ENCODE measurements around the gene NACAD. TPM values are rescaled to one million over a fixed set of nuclear protein-coding genes. Genes with fewer than 3 reads are reported as not detected.
A peak's percentile ranks its signal among the peaks of the same experiment; 100 is the strongest.

Gene NACAD, protein sequence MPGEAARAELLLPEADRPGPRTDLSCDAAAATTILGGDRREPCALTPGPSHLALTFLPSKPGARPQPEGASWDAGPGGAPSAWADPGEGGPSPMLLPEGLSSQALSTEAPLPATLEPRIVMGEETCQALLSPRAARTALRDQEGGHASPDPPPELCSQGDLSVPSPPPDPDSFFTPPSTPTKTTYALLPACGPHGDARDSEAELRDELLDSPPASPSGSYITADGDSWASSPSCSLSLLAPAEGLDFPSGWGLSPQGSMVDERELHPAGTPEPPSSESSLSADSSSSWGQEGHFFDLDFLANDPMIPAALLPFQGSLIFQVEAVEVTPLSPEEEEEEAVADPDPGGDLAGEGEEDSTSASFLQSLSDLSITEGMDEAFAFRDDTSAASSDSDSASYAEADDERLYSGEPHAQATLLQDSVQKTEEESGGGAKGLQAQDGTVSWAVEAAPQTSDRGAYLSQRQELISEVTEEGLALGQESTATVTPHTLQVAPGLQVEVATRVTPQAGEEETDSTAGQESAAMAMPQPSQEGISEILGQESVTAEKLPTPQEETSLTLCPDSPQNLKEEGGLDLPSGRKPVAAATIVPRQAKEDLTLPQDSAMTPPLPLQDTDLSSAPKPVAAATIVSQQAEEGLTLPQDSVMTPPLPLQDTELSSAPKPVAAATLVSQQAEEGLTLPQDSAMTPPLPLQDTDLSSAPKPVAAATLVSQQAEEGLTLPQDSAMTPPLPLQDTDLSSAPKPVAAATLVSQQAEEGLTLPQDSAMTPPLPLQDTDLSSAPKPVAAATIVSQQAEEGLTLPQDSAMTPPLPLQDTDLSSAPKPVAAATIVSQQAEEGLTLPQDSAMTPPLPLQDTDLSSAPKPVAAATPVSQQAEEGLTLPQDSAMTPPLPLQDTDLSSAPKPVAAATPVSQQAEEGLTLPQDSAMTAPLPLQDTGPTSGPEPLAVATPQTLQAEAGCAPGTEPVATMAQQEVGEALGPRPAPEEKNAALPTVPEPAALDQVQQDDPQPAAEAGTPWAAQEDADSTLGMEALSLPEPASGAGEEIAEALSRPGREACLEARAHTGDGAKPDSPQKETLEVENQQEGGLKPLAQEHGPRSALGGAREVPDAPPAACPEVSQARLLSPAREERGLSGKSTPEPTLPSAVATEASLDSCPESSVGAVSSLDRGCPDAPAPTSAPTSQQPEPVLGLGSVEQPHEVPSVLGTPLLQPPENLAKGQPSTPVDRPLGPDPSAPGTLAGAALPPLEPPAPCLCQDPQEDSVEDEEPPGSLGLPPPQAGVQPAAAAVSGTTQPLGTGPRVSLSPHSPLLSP (N-terminal part only)
- polyA plus RNA-seq: 7.2 TPM
- long read RNA-seq, donor 1: 0 reads
- long read RNA-seq, donor 2: 0 reads
- long read RNA-seq, donor 3: 0 reads
- long read RNA-seq, donor 4: 0 reads
- long read RNA-seq, donor 5: 0 reads
- long read RNA-seq, donor 6, partial matches to known transcripts: 0 of 1 reads
- long read RNA-seq, donor 6, other reads (novel, unspliced or antisense): 0 of 1 reads
- long read RNA-seq, donor 7: 0 reads
- long read RNA-seq, donor 8: 0 reads
- long read RNA-seq, donor 9: 0 reads
- long read RNA-seq, donor 10: 0 reads
- long read RNA-seq, donor 11: 0 reads

DNA sequence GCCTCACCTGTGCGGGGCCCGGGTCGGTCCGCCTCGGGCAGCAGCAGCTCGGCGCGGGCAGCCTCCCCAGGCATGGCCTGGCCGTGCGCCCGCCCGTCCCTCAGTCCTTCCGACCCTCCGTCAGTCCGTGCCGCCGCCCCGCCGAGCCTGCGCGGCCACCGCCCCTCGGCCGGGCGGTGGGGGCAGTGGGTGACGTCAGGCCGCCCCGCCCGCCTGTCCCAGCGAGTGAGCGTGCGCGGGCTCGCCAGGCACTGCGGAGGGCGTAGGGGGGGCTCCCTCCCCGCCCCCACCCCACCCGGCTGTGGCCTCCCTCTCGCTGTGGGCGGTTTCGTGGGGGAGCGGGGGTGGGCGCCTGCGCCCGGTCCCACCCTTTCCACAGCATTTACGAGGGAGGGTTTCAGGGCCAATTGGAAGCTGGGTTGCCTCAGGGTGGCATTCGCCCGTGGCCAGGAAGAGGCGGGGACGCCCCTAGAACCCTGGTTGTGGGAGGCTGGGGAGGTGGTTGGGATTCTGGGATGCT, at the start of gene NACAD:
Gene NACAD, minus strand, starts transcription at position 149 of the 520 bp plus-strand sequence. Its CDS starts 75 bp downstream, at position 74.
- H3K27ac ChIP-seq (ENCODE audit: low read length): no peak within 1 kb of the TSS
- no CpG with 5 or more reads among the region's 50 CpGs for WGBS (ENCODE audit: insufficient coverage, low lambda C conversion rate)
- H3K36me3 ChIP-seq (ENCODE audit: control insufficient read depth, insufficient read depth, low read length): no peaks in the 10 kb centered on the region
- H3K27me3 ChIP-seq (ENCODE audit: control insufficient read depth, insufficient read depth, low read length): peaks cover 15% of the 10 kb centered on the region
- peak within 1 kb of the TSS; percentile 43 for H3K4me3 ChIP-seq (ENCODE audit: low read length)
- no peaks in the 10 kb centered on the region for H3K9me3 ChIP-seq (ENCODE audit: control insufficient read depth, low read depth, low read length)
- peaks cover 3% of the 10 kb centered on the region for H3K4me1 ChIP-seq (ENCODE audit: control insufficient read depth, insufficient read depth, low read length)
- peak; percentile 48 to 61 for DNase-seq

DNA sequence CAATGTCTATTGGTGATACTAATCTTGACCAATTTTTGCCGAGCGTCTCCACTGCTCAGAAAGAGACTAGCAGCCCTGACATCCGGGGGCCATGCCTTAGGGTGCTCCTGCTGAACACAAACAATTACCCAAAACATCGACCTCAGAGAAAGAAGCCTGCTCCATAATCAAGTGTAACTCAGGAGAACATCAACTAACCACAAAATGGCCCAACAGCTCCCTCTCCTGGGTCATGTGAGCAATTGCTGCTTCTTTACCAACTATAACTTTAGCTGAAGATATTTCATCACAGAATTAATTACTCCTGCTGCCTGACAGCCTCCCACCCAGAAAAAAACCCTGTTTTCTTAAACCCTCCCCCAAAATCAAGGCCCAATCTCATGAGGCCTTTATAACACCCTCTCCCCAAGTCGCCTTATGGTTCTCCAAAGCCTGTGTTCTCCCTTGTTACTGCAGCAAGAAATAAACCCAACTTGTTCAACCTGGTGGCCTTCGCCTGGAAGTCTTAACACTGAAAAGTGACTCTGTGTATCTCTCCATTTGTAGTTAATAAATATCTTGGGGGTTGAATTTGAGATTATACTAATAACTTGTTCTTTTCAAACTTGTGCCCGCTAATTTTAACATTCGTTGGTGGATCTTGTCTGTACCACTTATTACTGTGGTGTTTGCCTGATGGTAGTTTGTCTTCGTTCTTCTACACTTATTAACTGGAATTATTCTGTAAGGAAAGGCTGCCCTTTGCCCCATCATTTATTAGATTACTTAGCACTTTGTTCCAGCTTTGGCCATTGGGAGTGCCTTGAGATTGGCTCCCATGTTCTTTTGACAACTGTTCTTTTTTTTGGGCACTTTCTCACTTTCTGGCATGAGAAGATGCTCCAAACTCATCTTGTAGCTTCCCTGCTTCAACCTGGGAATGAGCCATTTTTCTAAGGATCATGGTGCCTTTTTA, 47.6 kb upstream of the NACAD start:
- Histone ChIP-seq H3K4me3 (ENCODE audit: low read length) (no peak overlapping the region), H3K36me3 (ENCODE audit: control insufficient read depth, insufficient read depth, low read length) (no peaks in the 10 kb centered on the region), H3K9me3 (ENCODE audit: control insufficient read depth, low read depth, low read length) (no peaks in the 10 kb centered on the region), H3K4me1 (ENCODE audit: control insufficient read depth, insufficient read depth, low read length) (peaks cover 11% of the 10 kb centered on the region), H3K27ac (ENCODE audit: low read length) (peak overlapping the region; percentile 8), H3K27me3 (ENCODE audit: control insufficient read depth, insufficient read depth, low read length) (no peaks in the 10 kb centered on the region)
- peak; percentile 63 to 75 for DNase-seq
- WGBS (ENCODE audit: insufficient coverage, low lambda C conversion rate): 50% methylated on average over 2 of the region's 9 CpGs

DNA sequence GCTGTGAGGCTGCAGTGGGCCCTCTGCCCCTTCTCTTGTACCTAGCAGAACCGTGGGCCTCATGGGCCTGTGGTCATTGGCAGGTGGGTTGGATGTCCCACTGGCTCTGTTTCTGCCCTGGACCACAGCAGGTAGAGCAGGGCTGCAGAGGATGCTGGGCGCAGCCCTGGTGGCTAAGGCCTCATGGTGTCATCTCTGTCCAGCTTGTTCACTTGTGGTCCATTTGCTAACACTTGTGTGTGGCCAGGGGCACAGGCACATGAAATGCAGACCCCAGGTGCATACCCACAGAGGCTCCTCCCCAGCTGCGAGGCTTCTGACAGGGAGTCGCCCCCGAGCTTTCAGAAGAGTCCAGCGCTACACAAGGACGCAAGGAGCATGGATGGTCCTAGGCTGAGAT, 45.1 kb upstream of the NACAD start:
- DNase-seq: no peak
- Histone ChIP-seq H3K9me3 (ENCODE audit: control insufficient read depth, low read depth, low read length) (no peaks in the 10 kb centered on the region), H3K27ac (ENCODE audit: low read length) (no peak overlapping the region), H3K36me3 (ENCODE audit: control insufficient read depth, insufficient read depth, low read length) (no peaks in the 10 kb centered on the region), H3K4me3 (ENCODE audit: low read length) (no peak overlapping the region), H3K27me3 (ENCODE audit: control insufficient read depth, insufficient read depth, low read length) (no peaks in the 10 kb centered on the region), H3K4me1 (ENCODE audit: control insufficient read depth, insufficient read depth, low read length) (peaks cover 11% of the 10 kb centered on the region)
- no CpG with 5 or more reads among the region's 7 CpGs for WGBS (ENCODE audit: insufficient coverage, low lambda C conversion rate)

DNA sequence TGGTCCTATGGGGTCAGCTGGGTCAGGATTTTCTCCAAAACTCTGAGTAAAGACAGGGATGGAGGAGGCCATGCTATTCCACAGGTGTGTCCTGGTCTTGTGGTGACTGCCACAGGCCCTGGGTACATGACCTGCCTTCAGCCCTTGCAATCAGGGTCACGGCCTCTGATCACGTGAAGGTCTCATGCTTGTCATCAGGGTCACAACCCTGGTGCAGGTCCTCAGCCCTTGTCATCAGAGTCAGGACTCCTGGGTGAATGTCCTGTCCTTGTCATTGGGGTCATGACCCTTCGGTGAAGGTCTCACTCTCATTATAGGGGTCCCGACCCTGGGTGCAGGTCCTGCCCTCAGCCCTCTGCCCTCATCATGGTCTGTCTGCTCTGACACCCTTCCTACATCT, 44.6 kb upstream of the NACAD start:
- no peaks in the 10 kb centered on the region for H3K9me3 ChIP-seq (ENCODE audit: control insufficient read depth, low read depth, low read length)
- WGBS (ENCODE audit: insufficient coverage, low lambda C conversion rate): no CpG with 5 or more reads among the region's 4 CpGs
- no peaks in the 10 kb centered on the region for H3K27me3 ChIP-seq (ENCODE audit: control insufficient read depth, insufficient read depth, low read length)
- no peak for DNase-seq
- H3K4me3 ChIP-seq (ENCODE audit: low read length): no peak overlapping the region
- H3K36me3 ChIP-seq (ENCODE audit: control insufficient read depth, insufficient read depth, low read length): no peaks in the 10 kb centered on the region
- H3K27ac ChIP-seq (ENCODE audit: low read length): no peak overlapping the region
- H3K4me1 ChIP-seq (ENCODE audit: control insufficient read depth, insufficient read depth, low read length): peaks cover 11% of the 10 kb centered on the region

DNA sequence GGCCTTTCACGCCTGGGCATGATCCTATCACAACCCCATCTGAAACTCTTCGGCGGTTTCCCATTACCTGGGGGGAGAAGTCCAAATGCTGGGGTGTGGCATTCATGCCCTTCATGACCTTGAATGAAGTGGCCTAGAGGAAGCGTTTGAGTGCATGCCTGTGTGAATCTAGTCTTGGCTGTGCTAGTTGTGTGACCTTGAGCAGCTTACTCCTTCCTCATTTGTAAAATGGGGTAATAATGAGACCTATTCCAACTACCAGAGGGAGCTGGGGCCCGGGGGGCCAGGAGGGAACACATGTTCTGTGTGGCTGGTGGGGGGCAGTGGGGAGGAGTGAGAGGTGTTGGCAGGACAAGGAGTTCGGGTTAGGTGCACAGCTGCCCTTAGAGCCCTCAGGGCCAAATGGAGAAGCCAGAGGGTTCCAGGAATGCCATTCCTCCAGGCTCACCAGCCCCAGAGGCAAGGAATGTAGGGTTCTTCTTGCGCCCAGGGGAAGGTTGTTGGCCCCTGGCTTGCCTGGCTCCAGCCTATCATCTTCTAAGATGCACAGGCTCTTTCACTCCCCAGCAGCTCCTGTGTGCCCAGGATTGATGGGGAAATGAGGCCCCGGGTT, 44.0 kb upstream of the NACAD start:
- Histone ChIP-seq H3K27ac (ENCODE audit: low read length) (no peak overlapping the region), H3K4me3 (ENCODE audit: low read length) (no peak overlapping the region), H3K4me1 (ENCODE audit: control insufficient read depth, insufficient read depth, low read length) (peaks cover 11% of the 10 kb centered on the region), H3K9me3 (ENCODE audit: control insufficient read depth, low read depth, low read length) (no peaks in the 10 kb centered on the region), H3K27me3 (ENCODE audit: control insufficient read depth, insufficient read depth, low read length) (no peaks in the 10 kb centered on the region), H3K36me3 (ENCODE audit: control insufficient read depth, insufficient read depth, low read length) (no peaks in the 10 kb centered on the region)
- DNase-seq: no peak
- WGBS (ENCODE audit: insufficient coverage, low lambda C conversion rate): no CpG with 5 or more reads among the region's 8 CpGs

DNA sequence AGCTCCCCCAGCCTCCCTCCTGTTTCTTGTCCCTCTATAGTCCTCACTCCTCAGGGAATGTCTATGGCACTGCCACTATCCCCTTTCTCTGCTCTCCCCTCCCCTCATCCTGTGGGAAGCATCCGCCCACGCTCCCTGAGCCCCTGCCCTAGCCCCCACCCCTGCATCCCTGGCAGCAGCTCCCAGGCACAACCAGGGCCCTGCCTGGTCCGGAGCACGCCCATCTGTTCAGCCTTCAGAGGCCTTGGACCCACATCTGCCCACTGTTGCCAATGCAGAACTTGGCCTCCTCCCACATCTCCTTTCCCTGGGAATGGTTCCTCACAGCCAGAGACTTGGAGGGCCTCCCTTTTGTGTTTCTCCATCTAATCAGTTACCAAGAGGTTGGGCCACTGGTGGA, 43.1 kb upstream of the NACAD start:
- Histone ChIP-seq H3K4me1 (ENCODE audit: control insufficient read depth, insufficient read depth, low read length) (peaks cover 7% of the 10 kb centered on the region), H3K27ac (ENCODE audit: low read length) (no peak overlapping the region), H3K9me3 (ENCODE audit: control insufficient read depth, low read depth, low read length) (no peaks in the 10 kb centered on the region), H3K27me3 (ENCODE audit: control insufficient read depth, insufficient read depth, low read length) (no peaks in the 10 kb centered on the region), H3K36me3 (ENCODE audit: control insufficient read depth, insufficient read depth, low read length) (no peaks in the 10 kb centered on the region), H3K4me3 (ENCODE audit: low read length) (no peak overlapping the region)
- WGBS (ENCODE audit: insufficient coverage, low lambda C conversion rate): no CpG with 5 or more reads among the region's 4 CpGs
- DNase-seq: no peak

DNA sequence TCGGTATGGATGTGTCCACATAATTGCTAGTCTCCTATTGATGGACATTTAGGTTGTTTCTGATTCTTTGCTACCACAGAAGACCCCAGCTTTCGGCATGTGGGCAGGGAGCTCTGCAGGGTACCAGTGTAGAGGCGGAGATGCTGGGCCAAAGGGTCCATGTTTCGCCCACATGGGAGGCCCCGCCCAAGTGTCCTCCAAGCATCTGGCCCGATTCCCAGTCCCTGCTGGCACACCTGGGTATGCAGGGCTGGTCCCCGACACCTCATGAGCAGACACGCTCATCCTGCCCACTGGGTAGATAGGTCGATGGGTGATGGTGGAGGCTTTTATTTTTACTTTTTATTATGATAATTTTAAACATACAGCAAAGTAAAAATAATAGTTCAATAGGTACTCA, 42.1 kb upstream of the NACAD start:
- H3K9me3 ChIP-seq (ENCODE audit: control insufficient read depth, low read depth, low read length): no peaks in the 10 kb centered on the region
- no peaks in the 10 kb centered on the region for H3K36me3 ChIP-seq (ENCODE audit: control insufficient read depth, insufficient read depth, low read length)
- no peaks in the 10 kb centered on the region for H3K27me3 ChIP-seq (ENCODE audit: control insufficient read depth, insufficient read depth, low read length)
- WGBS (ENCODE audit: insufficient coverage, low lambda C conversion rate): no CpG with 5 or more reads among the region's 9 CpGs
- H3K27ac ChIP-seq (ENCODE audit: low read length): no peak overlapping the region
- H3K4me3 ChIP-seq (ENCODE audit: low read length): no peak overlapping the region
- no peaks in the 10 kb centered on the region for H3K4me1 ChIP-seq (ENCODE audit: control insufficient read depth, insufficient read depth, low read length)
- DNase-seq: no peak

DNA sequence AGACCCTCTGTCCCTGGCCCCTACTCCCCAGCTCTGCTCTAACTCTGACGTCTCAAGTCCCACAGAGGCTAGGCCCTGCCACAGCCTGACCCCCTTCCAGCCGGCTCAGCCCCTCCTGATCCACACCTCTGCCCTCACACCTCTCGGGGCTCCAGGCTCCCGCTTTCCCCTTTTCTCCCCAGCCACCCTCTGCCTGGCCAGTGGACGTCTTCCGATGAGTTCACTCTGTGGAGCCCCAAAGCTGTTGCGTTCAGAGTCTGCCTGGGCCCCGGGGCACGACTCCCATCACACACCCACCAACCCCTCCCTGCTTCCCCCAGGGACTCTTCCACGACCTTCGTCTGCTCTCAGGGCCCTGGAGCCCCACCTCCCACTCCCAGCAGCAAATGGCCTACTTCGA, 41.1 kb upstream of the NACAD start:
- no CpG with 5 or more reads among the region's 12 CpGs for WGBS (ENCODE audit: insufficient coverage, low lambda C conversion rate)
- no peak overlapping the region for H3K27ac ChIP-seq (ENCODE audit: low read length)
- H3K4me1 ChIP-seq (ENCODE audit: control insufficient read depth, insufficient read depth, low read length): no peaks in the 10 kb centered on the region
- DNase-seq: no peak
- H3K27me3 ChIP-seq (ENCODE audit: control insufficient read depth, insufficient read depth, low read length): no peaks in the 10 kb centered on the region
- no peaks in the 10 kb centered on the region for H3K36me3 ChIP-seq (ENCODE audit: control insufficient read depth, insufficient read depth, low read length)
- H3K9me3 ChIP-seq (ENCODE audit: control insufficient read depth, low read depth, low read length): no peaks in the 10 kb centered on the region
- no peak overlapping the region for H3K4me3 ChIP-seq (ENCODE audit: low read length)
